CD14-positive monocyte (primary cell): ENCODE measurements around the gene TMEM132D. TPM values are rescaled to one million over a fixed set of nuclear protein-coding genes. Genes with fewer than 3 reads are reported as not detected.

Experiments
- DNase-seq, 3 donors: peaks; one replicate each; pipeline ENCODE4 v3.0.0-alpha.2; 2011 to 2022
- H2AFZ ChIP-seq: 2 replicates; pipeline ENCODE4 v1.6.0; 2012; ENCODE audit warnings: mild to moderate bottlenecking, low read depth, low read length, inconsistent platforms; ENCODE audit not compliant: insufficient read depth, poor library complexity, severe bottlenecking
- H3K27ac ChIP-seq, 2 donors: 1 replicate in 1 of 2; 2 replicates in 1 of 2; pipeline ENCODE4 v1.5.1; 2012 to 2013; ENCODE audit warnings: low read length in 2 of 2, control low read depth in 1 of 2, inconsistent platforms in 1 of 2, low read depth in 1 of 2, mild to moderate bottlenecking in 1 of 2
- H3K27me3 ChIP-seq, 2 donors: one replicate each; pipeline versions ENCODE4 v1.6.0 to v1.6.1; 2011 to 2013; ENCODE audit warnings: low read length in 2 of 2; ENCODE audit not compliant: control insufficient read depth in 2 of 2, insufficient read depth in 2 of 2
- H3K36me3 ChIP-seq, 2 donors: replicated peaks in 1 of 2; 1 replicate in 1 of 2; 2 replicates in 1 of 2; pipeline versions ENCODE4 v1.5.1 to v1.6.1; 2012 to 2013; ENCODE audit warnings: low read length in 2 of 2, control low read depth in 1 of 2, inconsistent platforms in 1 of 2, mild to moderate bottlenecking in 1 of 2; ENCODE audit not compliant: insufficient read depth in 2 of 2, control insufficient read depth in 1 of 2
- H3K4me1 ChIP-seq, 2 donors: 1 replicate in 1 of 2; 2 replicates in 1 of 2; pipeline versions ENCODE4 v1.5.1 to v1.6.1; 2012 to 2013; ENCODE audit warnings: low read length in 2 of 2, control low read depth in 1 of 2, inconsistent platforms in 1 of 2, mild to moderate bottlenecking in 1 of 2, moderate library complexity in 1 of 2; ENCODE audit not compliant: insufficient read depth in 2 of 2, control insufficient read depth in 1 of 2
- H3K4me2 ChIP-seq: replicated peaks from 2 replicates; pipeline ENCODE3; 2012; ENCODE audit warnings: low read length, moderate library complexity, mild to moderate bottlenecking; ENCODE audit not compliant: poor library complexity, severe bottlenecking; ENCODE audit errors: extremely low read depth
- H3K4me3 ChIP-seq, 3 experiments: fragments of 200-600 bp in 1 of 3; sonication (generic) in 1 of 3; replicated peaks in 1 of 3; 1 replicate in 2 of 3; 2 replicates in 1 of 3; pipeline ENCODE4 v1.5.1; 2011 to 2013; ENCODE audit warnings: low read length in 3 of 3, mild to moderate bottlenecking in 3 of 3, control low read depth in 2 of 3, low read depth in 2 of 3, inconsistent platforms in 1 of 3, moderate library complexity in 1 of 3
- H3K79me2 ChIP-seq: 2 replicates; pipeline ENCODE4 v1.6.0; 2012; ENCODE audit warnings: mild to moderate bottlenecking, control low read depth, inconsistent platforms, low read length, moderate library complexity; ENCODE audit not compliant: insufficient read depth
- H3K9ac ChIP-seq: 2 replicates; pipeline ENCODE4 v1.6.0; 2017; ENCODE audit warnings: low read length, mild to moderate bottlenecking; ENCODE audit not compliant: insufficient read depth, poor library complexity, severe bottlenecking
- H3K9me3 ChIP-seq, 2 donors: replicated peaks in 1 of 2; 1 replicate in 1 of 2; 2 replicates in 1 of 2; pipeline versions ENCODE4 v1.5.1 to v1.6.1; 2012 to 2013; ENCODE audit warnings: low read length in 2 of 2, control low read depth in 1 of 2; ENCODE audit not compliant: control insufficient read depth in 1 of 2, insufficient read depth in 1 of 2
- H4K20me1 ChIP-seq: 2 replicates; pipeline ENCODE4 v1.6.0; 2012; ENCODE audit warnings: mild to moderate bottlenecking, low read length, control low read depth, moderate library complexity; ENCODE audit not compliant: insufficient read depth
- H3K27ac Mint-ChIP-seq, 7 donors: one replicate each; pipeline ENCODE4 v1.8.0; 2020; ENCODE audit warnings: mild to moderate bottlenecking in 7 of 7, mixed read lengths in 7 of 7, moderate library complexity in 6 of 7, inconsistent platforms in 2 of 7
- H3K27me3 Mint-ChIP-seq, 3 donors: one replicate each; pipeline ENCODE4 v1.8.0; 2021 to 2022; ENCODE audit warnings: low read depth in 3 of 3, mild to moderate bottlenecking in 3 of 3, mixed read lengths in 3 of 3, moderate library complexity in 3 of 3, inconsistent platforms in 1 of 3
- H3K36me3 Mint-ChIP-seq, 2 donors: one replicate each; pipeline ENCODE4 v1.8.0; 2020; ENCODE audit warnings: mixed read lengths in 2 of 2, inconsistent platforms in 1 of 2, mild to moderate bottlenecking in 1 of 2
- H3K4me1 Mint-ChIP-seq: one replicate; pipeline ENCODE4 v1.8.0; 2020; ENCODE audit warnings: mild to moderate bottlenecking, mixed read lengths
- H3K4me3 Mint-ChIP-seq, 2 donors: one replicate each; pipeline ENCODE4 v1.8.0; 2020; ENCODE audit warnings: mild to moderate bottlenecking in 2 of 2, mixed read lengths in 2 of 2, moderate library complexity in 1 of 2
- H3K9me3 Mint-ChIP-seq, 7 donors: one replicate each; pipeline ENCODE4 v1.8.0; 2020 to 2022; ENCODE audit warnings: mixed read lengths in 7 of 7, mild to moderate bottlenecking in 6 of 7, moderate library complexity in 6 of 7, inconsistent platforms in 2 of 7
- WGBS: methylation state at CpG from one replicate; pipeline ENCODE4 v1.1.5; 2013; ENCODE audit warnings: missing lambda C conversion rate; ENCODE audit not compliant: insufficient coverage; 5-methylcytosine and 5-hydroxymethylcytosine counted together
- intact Hi-C, 2 donors: fragments of 100-400 bp; cut with micrococcal nuclease; formaldehyde crosslinking; loops; one replicate each; pipeline versions ENCODE4 v1.15.0 to v1.15.1; 2023
- polyA plus RNA-seq, 3 donors: library from polyadenylated mRNA; depleted of rRNA in 1 of 3; unstranded in 2 of 3; stranded (reverse) in 1 of 3; fragments of 300-500 nt in 2 of 3; fragments of >200 nt in 1 of 3; fragmentation: Illumina TruSeq in 2 of 3; gene quantifications; 1 replicate in 2 of 3; 2 replicates in 1 of 3; pipeline ENCODE4 v1.2.3, GENCODE V29; 2012 to 2021
- TF ChIP-seq, protein P1 (sequence below): fragments of 200-600 bp; IDR thresholded peaks from one replicate; pipeline ENCODE4 v1.8.0; 2022; ENCODE audit warnings: antibody characterized with exemption, mild to moderate bottlenecking

TMEM132D gene
- polyA plus RNA-seq, 3 donors = 0.04 TPM; not detected in 2

DNA sequence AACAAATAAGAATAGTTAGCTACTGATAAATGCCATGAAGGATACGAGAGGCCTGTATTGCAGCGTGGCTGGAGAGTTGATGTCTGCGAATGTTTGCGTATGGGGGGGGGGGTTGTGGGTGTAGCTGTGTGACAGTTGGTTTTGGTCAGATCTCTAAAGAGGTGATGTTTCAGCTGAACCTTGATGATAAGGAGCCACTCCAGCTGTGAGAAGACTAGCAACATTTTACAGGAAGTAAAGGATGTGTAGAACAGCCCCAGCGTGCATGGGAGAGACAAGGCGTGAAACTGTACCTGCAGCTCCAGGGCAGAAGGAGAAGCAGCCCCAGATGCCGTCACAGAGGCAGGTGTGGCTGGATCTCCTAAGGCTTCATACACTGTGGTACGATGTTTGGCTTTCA, 416.9 kb downstream of the TMEM132D start:
- H3K9me3 Mint-ChIP-seq = peaks cover 4 to 20% (median 9%) of the 10 kb centered on the region in 7 donors
- no peaks in the 10 kb centered on the region for H3K79me2 ChIP-seq
- H3K27ac ChIP-seq = no peak overlapping the region
- no peaks in the 10 kb centered on the region for H3K36me3 Mint-ChIP-seq
- H3K4me2 ChIP-seq = no peak overlapping the region
- TF ChIP-seq, protein P1, sequence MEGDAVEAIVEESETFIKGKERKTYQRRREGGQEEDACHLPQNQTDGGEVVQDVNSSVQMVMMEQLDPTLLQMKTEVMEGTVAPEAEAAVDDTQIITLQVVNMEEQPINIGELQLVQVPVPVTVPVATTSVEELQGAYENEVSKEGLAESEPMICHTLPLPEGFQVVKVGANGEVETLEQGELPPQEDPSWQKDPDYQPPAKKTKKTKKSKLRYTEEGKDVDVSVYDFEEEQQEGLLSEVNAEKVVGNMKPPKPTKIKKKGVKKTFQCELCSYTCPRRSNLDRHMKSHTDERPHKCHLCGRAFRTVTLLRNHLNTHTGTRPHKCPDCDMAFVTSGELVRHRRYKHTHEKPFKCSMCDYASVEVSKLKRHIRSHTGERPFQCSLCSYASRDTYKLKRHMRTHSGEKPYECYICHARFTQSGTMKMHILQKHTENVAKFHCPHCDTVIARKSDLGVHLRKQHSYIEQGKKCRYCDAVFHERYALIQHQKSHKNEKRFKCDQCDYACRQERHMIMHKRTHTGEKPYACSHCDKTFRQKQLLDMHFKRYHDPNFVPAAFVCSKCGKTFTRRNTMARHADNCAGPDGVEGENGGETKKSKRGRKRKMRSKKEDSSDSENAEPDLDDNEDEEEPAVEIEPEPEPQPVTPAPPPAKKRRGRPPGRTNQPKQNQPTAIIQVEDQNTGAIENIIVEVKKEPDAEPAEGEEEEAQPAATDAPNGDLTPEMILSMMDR = no peak
- 92% methylated on average over 7 of the region's 8 CpGs for WGBS
- no peak overlapping the region for H3K9ac ChIP-seq
- no peak overlapping the region for H3K27ac Mint-ChIP-seq
- no peak overlapping the region for H2AFZ ChIP-seq
- no peaks in the 10 kb centered on the region for H3K27me3 ChIP-seq
- H3K27me3 Mint-ChIP-seq = peaks cover 0 to 4% (median 2%) of the 10 kb centered on the region in 3 donors
- no peak for DNase-seq
- intact Hi-C loops = no loop called here
- no peak overlapping the region for H3K4me3 ChIP-seq
- no peak overlapping the region for H3K4me3 Mint-ChIP-seq
- no peaks in the 10 kb centered on the region for H3K4me1 ChIP-seq
- no peaks in the 10 kb centered on the region for H3K4me1 Mint-ChIP-seq
- no peaks in the 10 kb centered on the region for H3K36me3 ChIP-seq
- peaks cover 19 to 26% of the 10 kb centered on the region in 2 donors for H3K9me3 ChIP-seq
- H4K20me1 ChIP-seq = no peaks in the 10 kb centered on the region

DNA sequence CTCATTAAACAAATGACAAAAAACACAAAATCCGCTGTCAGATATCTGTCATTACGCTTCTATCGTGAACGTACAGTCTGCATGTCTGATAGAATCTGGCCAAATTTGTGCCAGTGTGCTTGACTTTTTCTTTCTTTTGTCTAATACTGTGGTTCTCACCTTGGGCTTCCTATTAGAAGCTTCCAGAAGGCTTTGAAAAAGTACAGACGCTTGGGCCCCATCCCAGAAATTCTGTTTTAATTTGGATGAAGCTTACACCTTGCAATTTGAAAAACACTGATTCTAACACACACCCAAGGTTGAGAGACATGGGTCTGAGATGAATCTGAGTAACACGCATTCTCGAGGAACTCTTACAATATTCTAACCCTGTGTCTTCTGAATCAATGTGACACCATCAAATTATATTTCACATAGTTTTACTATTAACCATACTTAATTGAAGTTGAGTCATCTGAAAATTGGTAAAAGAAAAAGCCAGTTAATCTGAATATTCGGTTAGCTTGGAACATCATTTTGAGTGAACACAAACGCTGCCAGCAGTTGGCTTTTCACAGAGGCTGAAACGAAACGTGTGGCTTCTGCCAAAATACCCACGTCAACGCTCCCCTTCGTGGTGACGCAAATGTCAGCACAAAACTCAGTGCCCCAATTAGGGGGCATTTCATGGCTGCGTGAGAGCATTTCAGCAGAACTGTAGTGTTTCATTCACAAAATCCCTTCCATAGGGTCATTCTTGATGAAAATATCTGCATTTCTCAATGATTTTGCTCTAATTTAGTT, 420.5 kb downstream of the TMEM132D start:
- Histone ChIP-seq H3K27me3 (no peaks in the 10 kb centered on the region), H3K9ac (no peak overlapping the region), H3K4me3 (no peak overlapping the region), H3K4me1 (no peaks in the 10 kb centered on the region), H2AFZ (no peak overlapping the region), H3K9me3 (peaks cover 18 to 21% of the 10 kb centered on the region in 2 donors), H3K4me2 (no peak overlapping the region), H3K79me2 (no peaks in the 10 kb centered on the region), H4K20me1 (no peaks in the 10 kb centered on the region), H3K36me3 (no peaks in the 10 kb centered on the region), H3K27ac (no peak overlapping the region)
- Mint-ChIP-seq H3K4me3 (no peak overlapping the region), H3K27ac (no peak overlapping the region), H3K9me3 (peaks cover 5 to 26% (median 11%) of the 10 kb centered on the region in 7 donors), H3K36me3 (no peaks in the 10 kb centered on the region), H3K27me3 (peaks cover 0 to 2% (median under 1%) of the 10 kb centered on the region in 3 donors), H3K4me1 (no peaks in the 10 kb centered on the region)
- intact Hi-C loops = no loop called here
- DNase-seq = no peak
- 95% methylated on average over 11 of the region's 16 CpGs for WGBS
- TF ChIP-seq, protein P1 = no peak
